ENCODE results near the gene HCCS. TPM values are rescaled to one million over a fixed set of nuclear protein-coding genes. Genes with fewer than 3 reads are reported as not detected.
"Not testable (repeated sequence)": the region's sequence is repeated elsewhere in the genome, so short reads cannot be mapped to it uniquely, and the experiment has no call there.

The HCCS gene
- total RNA-seq, 1 experiment from 2014 or later: 48.6 TPM

DNA sequence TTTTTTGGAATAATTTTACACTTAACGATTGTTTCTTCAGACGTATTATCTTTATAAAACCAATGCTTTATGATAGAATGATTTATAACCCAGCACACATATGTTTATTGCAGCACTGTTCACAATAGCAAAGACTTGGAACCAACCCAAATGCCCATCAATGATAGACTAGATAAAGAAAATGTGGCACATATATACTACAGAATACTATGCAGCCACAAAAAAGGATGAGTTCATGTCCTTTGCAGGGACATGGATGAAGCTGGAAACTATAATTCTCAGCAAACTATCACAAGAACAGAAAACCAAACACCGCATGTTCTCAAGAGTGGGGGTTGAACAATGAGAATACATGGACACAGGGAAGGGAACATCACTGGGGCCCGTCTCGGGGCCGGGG lies 12.0 kb downstream of the HCCS start:
- not testable (repeated sequence) for DNase-seq (ENCODE audit: low read depth)

DNA sequence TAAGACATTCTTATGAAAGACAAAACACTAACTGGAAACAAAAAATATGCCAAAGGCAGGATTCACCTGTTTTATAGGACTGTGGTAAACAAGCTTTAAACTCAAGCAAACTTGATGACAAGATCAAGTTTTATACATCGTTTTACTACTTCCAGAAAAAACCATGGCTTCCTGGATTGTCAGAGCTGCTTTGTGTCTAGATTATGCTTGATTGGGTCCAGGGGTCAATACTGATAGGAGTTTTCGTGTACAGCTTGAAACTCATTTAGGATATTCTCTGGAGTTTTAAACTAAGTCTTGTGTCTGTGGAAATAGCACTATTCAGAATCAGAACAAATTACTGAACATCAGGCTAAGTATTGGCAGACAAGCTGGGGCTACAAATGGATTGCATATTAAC lies 13.0 kb downstream of the HCCS start:
- DNase-seq (ENCODE audit: low read depth): no peak

DNA sequence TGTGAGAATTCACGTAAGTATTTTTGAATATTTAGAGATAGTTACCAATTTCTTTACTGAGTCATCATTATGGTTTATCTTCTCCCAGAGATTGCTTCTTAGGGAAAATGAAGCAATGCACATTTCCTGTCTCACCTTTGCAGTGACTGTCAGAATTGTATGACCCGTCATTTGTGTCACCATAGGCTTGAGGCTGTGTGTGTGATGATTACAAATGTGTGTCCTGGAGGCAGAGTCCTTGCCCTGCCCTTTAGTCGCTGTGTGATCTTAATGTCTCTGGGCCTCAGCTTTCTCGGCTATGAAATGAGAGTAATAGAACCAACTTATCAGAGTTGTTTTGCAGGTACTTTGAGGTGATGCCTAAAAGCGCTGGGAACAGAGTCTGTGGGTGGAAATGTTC lies 13.9 kb downstream of the HCCS start:
- DNase-seq (ENCODE audit: low read depth): no peak

DNA sequence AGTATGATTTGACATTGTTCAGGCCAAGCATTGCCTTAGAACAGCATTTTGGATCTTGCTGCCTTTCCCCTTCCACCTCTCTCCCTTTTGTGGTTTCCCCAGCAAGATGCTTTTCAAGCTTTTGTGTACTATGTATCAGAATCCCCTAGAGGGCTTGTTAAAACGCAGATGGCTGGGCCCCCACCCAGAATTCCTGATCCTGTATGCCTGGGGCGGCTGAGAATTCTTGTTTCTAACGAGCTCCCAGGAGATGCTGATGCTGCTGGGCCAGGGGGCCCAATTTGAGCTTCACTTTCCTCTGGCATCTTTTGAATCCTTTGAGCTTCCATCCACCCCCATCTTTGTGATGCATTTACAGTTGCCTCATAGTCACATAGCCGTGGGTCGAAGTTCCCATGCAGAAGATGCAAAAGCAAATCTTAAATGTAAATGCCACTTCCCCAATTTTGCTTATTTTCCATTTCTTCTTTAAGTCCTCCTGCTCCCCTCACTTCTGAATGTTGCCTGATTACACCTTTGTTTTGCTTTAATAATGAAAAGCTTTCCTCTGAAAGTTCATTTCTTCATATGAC lies 18.5 kb downstream of the HCCS start:
- no peak for DNase-seq (ENCODE audit: low read depth)

DNA sequence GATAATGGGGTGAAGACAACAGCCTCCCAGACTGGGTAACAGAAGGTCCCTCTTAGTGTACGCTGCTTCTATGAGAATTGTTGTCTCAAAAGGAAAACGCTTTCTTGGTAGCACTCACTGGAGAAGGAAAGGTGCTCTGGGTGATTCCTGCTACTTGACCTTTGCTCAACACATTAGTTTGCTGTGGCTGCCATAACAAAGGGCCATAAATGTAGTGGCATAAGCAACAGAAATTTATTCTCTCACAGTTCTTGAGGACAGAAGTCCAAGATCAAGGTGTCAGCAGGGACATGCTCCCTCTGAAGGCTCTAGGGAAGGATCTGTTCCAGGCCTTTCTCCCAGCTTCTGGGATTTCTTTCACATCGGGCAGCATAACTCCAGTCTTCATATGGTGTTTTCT lies 19.0 kb downstream of the HCCS start:
- DNase-seq (ENCODE audit: low read depth): no peak

DNA sequence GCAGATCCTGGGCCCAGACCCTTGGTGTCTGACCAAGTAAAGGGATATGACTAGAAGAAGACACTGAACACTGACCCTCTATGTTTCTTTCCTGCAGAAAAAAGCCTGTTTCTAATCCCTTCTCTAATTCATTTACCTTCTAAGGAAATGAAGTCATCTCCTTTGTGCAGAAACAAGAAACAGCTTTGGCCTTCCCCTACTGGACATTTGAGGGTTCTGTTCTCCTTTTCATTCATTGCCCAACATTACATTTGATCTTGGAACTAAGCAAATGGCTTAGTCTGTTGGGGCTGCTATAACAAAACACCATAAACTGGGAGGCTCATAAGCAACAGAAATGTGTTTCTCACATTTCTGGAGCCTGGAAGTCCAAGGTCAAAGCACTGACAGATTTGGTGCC lies 20.0 kb downstream of the HCCS start:
- DNase-seq (ENCODE audit: low read depth): no peak

DNA sequence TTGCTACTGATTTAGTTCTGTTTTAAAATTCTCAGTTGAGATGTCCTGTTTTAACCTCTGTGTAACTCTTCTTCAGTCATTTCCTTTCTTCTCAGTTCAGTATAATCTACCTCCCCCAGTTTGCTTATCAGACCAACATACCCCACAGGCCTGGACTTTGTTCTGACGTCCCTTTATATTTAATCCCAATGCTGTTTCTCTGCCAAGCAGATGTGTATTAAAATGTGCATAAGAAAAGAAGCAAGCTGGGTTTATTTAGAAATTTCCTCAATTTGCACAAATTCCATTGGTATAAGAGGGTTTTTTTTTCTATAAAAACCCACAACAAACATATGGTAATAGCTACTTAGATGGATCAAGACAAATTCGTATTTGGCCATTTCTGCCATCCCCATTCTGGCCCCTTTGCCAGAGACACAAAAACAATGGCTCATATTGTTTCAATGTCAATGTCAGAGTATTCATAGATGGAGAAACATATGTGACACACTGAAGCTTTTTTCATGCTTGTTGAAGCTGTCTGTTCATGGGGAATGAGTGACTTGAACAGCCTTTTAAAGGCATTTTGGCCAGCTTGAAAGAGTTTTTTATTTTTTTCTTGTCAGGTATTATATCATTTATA lies 24.5 kb downstream of the HCCS start:
- no peak for DNase-seq (ENCODE audit: low read depth)

DNA sequence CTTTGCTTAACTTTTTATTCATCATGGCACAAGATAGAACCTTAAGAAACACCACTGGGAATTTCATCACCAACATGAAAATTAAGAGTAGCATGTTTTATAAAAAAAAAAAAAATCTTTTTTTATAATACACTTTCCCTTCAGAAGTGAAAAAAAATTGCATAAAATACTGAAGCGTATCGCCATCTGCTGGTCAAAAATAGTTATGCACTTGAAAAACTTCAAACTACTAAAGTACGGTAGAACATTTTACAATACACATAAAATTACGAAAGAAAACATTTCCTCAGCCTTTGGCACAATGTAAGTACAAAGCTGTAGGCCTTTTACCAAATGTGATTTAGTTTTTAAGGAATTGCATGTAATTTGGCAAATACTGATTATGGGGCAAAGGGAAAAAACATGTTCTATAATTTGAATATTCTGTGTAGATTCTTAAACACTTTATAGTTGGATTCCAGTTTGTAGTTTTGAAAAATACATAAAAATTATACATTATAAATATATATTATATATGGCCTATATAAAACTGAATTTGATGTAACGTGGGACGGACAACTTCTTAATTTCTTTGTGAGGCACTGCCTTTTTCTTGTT lies 26.5 kb downstream of the HCCS start:
- peak; percentile 19 for DNase-seq (ENCODE audit: low read depth)

DNA sequence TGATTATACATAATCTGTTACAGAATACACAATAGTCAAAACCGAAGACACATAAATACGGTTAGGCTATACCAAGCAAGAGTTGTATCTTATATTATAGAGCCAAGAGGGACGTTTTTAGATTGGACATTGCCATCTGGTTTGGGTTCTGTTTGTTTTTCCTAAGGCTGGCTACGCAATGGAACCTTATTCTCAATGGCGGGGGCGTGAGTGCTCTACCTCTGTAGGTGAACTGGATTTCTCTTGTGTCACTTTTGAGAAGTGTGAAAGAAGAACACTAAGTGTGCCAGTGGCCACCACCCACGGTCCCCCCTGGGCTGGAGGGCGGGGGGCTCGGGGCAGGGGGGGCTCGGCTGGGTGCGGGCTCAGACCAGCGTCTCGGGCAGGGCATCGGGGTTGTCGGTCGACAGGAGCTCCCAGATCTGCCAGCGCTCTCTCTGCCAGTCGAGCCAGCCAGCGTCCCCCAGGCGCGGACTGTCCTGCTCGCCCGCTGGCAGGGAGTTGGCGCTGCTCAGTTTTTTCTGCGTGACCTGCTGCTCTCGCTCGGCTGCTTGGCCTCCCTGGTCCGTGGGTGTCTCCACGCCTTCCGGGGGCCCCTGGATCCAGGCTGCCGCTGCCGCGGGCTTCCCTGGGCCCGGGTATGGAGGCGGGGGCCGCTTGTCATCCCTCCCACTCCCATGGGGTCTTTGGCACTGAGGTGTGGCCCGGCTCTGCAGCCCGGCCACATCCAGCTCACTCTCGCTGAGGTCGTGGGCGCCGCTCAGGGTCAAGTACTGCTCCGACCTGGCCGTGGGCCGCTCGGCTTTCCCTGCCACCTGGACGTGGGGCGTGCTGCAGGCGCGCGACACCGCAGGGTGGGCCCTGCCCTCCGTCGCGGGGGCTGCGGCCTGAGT lies 27.6 kb downstream of the HCCS start:
- no peak for DNase-seq (ENCODE audit: low read depth)

DNA sequence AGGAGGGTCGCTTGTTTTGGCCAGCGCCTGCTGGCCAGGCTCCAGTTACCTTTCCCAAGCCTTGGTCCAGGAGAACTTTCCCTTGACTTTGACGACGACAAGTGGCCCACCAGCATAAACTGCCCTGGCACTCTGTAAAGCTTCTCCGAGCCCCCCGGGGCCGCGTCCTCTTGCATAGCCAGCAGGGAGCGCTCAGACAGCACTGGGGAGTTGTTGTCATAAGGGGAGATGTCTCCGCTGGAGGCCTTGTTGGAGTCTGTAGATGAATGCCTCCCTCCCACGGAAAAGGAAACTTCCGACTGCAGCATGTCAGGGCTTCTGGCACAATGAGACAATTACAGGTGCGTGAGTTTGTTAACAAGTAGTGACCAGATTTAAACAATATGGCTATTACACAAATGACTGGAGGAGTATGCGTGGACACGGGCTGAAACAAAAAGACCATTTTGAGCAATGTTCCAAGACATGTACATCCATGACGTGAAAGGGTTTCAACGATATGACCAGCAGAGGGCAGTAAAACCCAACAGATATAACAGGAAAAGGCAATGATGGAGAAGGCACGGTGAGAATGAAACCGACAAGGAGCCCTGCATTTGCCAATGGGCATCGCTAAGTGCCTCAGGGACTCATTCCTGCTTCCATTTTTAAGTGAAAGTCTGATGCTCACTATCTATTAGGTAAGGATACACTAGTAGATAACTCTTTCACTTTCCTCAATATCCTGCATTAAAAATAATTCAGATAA lies 33.0 kb downstream of the HCCS start:
- DNase-seq (ENCODE audit: low read depth): peak; percentile 81

DNA sequence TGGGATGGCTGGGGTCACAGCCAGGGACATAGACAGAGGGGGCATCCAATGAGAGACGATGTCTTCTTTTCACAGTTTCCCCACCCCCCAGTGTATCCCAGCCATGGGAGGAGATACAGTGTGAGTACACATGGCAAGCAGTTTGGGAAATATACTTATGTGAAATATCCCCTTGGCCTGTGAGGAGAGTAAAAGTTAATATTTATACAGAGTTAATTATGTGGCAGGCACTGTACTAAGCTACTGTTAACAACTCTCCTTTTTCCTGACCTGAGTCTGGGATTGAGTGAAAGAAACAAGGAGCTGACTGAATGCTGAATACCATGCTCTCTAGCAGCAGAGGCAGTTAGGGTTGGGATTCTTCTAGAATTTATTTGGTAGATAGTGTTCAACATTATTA lies 35.3 kb downstream of the HCCS start:
- no peak for DNase-seq (ENCODE audit: low read depth)

DNA sequence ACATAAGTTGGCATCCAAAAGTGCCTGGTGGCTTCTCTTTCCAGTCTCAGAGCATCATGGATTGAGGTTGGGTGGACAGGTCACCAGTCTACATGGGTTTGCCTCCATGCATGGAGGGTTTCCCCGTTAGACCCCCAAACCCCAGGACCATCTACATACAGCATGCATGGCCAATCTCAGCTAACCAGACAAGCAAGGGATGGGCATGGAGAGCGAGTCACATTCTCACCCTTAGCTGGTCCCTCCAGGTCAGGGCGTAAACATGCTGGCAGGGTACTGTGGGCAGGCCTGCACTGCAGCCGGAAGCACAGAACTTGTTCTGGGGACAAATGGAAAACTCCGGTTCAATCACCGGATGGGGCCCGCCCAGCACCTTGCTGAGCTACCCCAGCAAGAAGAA lies 37.3 kb downstream of the HCCS start:
- DNase-seq (ENCODE audit: low read depth): no peak

DNA sequence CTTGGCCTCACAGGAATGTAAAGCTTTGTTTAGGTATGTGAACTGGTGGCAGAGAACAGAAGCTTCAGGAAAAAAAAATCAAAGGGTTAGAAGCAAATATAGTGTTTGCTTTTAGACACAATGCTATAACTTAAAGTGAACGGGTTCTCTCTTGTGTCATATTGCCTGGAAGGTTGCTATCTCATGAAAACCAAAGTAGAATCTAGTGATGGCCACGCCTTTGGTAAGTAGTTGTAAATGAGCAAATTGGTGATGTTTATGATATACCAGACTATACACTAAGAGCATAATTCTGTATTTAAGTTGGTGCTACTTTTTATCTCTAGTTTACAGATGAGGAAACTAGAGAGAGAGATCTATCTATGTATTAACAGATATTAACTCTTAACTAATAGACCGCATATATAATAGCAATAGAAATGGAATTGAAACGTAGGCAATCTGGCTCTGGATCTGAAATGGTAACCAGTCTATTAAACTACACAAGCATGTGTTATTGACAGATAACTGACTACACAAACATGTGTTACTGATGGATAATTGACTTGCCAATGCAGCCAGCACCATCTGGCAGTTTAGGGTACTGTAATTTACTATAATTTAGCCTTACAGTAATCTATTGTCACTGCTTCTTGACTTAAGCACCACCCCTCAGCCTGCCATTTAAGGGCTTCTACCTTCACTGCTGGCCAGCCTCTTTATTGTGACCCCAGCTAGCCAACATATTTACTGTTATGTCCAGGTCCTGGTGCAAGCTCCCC lies 40.8 kb downstream of the HCCS start:
- no peak for DNase-seq (ENCODE audit: low read depth)

DNA sequence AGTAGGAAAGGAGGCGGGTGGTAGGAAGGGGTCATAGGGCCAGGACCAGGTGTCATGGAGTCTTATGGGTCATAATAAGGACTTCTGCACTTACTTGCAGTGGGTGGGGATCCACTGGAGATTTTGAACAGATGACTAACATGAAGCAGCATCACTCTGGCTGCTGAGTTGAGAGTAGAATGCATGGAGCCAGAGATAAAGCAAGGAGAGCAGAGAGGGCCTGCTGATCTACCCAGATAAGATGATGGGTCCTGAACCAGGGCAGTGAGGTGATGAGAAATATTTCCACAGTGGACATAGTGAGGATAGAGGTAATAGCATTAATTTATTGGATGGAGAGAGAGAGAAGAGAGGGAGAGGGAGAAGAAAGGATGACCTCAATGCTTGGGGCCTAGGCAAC lies 48.0 kb downstream of the HCCS start:
- DNase-seq (ENCODE audit: low read depth): no peak

DNA sequence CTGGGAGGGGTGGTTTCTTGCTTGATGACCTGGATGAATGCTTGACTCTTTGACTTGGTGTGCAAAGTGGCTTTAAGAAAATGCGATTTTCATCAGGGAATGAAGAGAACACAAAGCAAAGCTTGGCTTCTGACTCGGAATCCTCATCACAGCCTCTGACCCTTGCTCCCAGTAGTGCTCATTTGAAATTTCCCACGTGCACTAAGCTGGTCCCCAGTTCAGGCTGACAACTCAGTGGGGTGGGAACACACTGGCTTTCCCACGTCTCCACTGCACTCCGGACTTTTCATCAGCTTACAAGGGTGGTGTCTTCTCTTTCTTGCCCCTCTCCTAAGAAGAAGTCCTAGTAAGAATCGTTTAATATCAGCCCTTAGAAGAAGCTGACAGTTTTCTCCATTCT lies 53.3 kb downstream of the HCCS start:
- no peak for DNase-seq (ENCODE audit: low read depth)

DNA sequence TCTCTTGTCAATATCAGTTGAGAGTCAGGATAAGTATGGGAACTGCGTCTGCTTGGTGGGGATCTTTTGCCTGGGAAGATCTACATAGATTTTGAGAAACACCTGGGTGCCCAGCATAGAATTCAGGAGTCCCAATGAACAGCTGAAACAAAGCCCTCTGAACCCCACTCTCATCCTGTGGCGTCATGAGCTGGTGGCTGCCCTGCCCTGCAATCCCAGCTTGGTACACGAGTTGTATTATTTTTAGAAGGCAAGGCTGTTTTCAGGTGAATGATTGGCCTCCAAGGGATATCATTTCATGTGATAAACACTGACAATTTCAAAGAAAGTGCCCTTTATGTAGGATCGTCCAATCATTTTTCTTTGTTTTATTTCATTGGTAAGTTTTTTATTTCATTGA lies 60.8 kb downstream of the HCCS start:
- DNase-seq (ENCODE audit: low read depth): no peak

DNA sequence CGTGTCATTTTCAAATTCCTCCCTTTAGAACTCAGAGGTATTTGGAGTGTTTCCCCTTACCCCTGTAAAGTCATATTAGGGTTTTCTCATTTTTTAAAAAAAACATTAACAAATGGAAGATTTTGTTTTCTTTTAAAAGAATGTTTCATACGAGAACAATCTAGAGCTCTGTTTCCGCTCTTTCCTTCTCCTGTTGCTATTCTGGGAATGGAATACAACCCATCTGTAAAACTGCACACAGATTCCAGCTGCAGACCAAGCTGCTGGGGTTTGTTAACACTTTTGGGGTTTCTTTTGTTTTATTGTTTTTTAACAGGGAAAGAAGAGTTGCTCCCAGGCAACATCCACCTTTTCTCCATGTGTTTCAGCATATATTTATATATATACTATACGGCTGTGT lies 61.3 kb downstream of the HCCS start:
- no peak for DNase-seq (ENCODE audit: low read depth)
